GM06990 (cell line): ENCODE data around the gene HERC4.

ENCODE experiments used
- DNase-seq: peaks from one replicate; pipeline ENCODE4 v3.0.0-alpha.2; 2011; ENCODE audit not compliant: insufficient read length; ENCODE audit errors: extremely low read depth
- H3K27me3 ChIP-seq: replicated peaks from 2 replicates; pipeline ENCODE4 v1.6.0; 2011; ENCODE audit warnings: low read length; ENCODE audit not compliant: control insufficient read depth, insufficient read depth
- H3K36me3 ChIP-seq: 2 replicates; pipeline ENCODE4 v1.5.1; 2011; ENCODE audit warnings: low read length; ENCODE audit not compliant: control insufficient read depth, insufficient read depth
- H3K4me3 ChIP-seq: replicated peaks from 2 replicates; pipeline ENCODE4 v1.5.1; 2011; ENCODE audit warnings: low read depth, mild to moderate bottlenecking, control low read depth, low read length
- TF ChIP-seq, protein P1 (sequence below): IDR thresholded peaks from 2 replicates; pipeline ENCODE4 v1.5.1; 2011; ENCODE audit warnings: low read length, control low read depth, mild to moderate bottlenecking, inconsistent platforms; ENCODE audit not compliant: insufficient read depth, poor library complexity, severe bottlenecking

HERC4 gene

DNA sequence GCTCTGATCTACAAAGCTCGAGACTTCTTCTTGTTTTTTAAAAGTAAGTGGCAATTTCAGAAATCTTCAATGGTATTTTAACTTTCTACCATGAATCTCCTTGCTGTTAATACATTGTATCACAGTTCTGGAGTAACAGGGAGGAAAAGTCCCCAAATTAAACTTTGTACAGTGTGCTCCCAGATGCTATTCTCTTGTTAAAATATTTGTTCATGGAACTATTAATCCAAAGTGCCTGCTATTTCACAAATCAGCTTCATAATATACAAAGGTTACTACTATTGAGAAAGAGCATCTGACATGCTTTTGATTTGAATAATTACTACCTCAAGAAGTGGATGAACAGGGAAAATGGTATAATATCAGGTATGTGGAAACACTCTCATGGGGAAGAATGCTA is 154.0 kb downstream of the HERC4 start:
- Histone ChIP-seq H3K36me3 (no peaks in the 10 kb centered on the region; the same call in 1 of the 2 replicates), H3K27me3 (no peaks in the 10 kb centered on the region), H3K4me3 (no peak overlapping the region)
- TF ChIP-seq, protein P1, sequence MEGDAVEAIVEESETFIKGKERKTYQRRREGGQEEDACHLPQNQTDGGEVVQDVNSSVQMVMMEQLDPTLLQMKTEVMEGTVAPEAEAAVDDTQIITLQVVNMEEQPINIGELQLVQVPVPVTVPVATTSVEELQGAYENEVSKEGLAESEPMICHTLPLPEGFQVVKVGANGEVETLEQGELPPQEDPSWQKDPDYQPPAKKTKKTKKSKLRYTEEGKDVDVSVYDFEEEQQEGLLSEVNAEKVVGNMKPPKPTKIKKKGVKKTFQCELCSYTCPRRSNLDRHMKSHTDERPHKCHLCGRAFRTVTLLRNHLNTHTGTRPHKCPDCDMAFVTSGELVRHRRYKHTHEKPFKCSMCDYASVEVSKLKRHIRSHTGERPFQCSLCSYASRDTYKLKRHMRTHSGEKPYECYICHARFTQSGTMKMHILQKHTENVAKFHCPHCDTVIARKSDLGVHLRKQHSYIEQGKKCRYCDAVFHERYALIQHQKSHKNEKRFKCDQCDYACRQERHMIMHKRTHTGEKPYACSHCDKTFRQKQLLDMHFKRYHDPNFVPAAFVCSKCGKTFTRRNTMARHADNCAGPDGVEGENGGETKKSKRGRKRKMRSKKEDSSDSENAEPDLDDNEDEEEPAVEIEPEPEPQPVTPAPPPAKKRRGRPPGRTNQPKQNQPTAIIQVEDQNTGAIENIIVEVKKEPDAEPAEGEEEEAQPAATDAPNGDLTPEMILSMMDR: no peak
- no peak for DNase-seq

DNA sequence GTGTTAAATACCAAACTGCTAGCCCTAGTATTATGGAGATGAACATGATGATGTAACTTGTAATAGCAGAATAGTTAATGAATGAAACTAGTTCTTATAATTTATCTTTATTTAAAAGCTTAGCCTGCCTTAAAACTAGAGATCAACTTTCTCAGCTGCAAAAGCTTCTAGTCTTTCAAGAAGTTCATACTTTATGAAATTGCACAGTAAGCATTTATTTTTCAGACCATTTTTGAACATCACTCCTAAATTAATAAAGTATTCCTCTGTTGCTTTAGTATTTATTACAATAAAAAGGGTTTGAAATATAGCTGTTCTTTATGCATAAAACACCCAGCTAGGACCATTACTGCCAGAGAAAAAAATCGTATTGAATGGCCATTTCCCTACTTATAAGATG is 157.4 kb downstream of the HERC4 start:
- TF ChIP-seq, protein P1: no peak
- Histone ChIP-seq H3K36me3 (peaks cover 1% of the 10 kb centered on the region), H3K27me3 (no peaks in the 10 kb centered on the region), H3K4me3 (no peak overlapping the region)
- DNase-seq: no peak

GRCh38 chr10:67917169-67917568 is 157.9 kb downstream of the HERC4 start:
- DNase-seq: no peak

GRCh38 chr10:67914777-67915340 is 160.2 kb downstream of the HERC4 start:
- H3K36me3 ChIP-seq: peaks cover 3% of the 10 kb centered on the region
- no peaks in the 10 kb centered on the region for H3K27me3 ChIP-seq
- TF ChIP-seq, protein P1: no peak
- no peak overlapping the region for H3K4me3 ChIP-seq
- no peak for DNase-seq

More at GRCh38 chr10:67917169-67917568, 157.9 kb downstream of the HERC4 start:
- Histone ChIP-seq H3K36me3 (peaks cover 1% of the 10 kb centered on the region), H3K4me3 (no peak overlapping the region), H3K27me3 (no peaks in the 10 kb centered on the region)
- TF ChIP-seq, protein P1: no peak

DNA sequence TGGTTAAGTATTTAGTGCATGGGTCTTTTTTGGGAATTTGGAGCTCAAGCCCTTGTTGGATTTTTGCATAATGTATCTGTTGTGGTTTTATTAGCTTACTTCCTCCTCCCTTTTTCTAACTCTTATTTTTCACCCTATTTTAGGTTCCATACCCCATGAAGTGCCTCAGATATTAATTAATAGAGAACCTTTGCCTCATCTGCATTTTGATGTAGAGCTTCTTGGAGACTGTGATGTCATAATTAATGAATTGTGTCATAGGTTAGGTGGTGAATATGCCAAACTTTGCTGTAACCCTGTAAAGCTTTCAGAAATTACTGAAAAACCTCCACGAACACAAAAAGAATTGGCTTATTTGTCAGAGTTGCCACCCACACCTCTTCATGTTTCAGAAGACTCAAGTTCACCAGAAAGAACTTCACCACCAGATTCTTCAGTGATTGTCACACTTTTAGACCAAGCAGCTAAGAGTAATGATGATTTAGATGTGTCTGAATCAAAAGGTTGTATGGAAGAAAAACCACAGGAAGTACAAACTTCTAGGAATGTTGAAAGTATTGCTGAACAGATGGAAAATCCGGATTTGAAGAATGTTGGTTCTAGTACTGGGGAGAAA is 162.6 kb downstream of the HERC4 start:
- Histone ChIP-seq H3K27me3 (no peaks in the 10 kb centered on the region), H3K4me3 (no peak overlapping the region), H3K36me3 (peaks cover 3% of the 10 kb centered on the region)
- TF ChIP-seq, protein P1: no peak
- DNase-seq: no peak
